Measurements from ENCODE around the gene KRT38.

Gene KRT38

DNA sequence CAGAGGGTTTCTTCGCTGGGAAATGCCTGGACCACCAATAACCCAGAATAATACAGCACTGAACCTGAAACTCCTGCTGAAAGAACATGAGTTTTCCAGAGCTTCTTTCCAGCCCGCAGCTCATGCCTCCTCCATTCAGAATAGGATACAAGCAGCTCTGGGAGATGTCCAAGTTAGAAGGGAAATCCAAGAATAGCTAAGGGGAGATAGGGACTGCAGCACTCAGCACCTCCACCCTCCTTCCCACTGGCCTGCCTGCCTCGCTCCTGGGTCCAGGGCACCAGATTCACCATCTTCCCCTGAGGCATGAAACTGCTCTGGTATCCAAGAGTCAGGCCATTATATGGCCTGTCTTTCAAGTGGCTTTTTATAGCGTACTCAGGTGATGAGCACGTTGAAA lies 47.5 kb downstream of the KRT38 start:
- no peak for DNase-seq

DNA sequence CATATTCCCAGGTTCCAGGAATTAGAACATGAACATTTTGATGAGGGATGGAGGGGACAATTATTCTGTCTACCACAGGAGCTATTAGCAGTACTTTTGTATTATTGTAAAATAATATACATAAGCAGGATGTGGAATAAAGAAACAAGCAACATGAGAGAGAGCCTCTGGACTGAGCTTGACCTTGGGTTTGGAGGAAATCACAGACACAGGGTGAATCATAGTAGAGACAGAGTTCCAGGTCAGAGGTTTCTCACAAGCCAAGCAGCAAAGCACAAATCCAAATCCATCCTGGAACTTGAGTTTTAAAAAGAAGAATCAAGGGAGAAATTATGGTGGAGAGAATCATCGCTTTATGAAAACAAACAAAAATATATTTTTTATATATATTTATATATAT lies 48.5 kb downstream of the KRT38 start:
- no peak for DNase-seq

DNA sequence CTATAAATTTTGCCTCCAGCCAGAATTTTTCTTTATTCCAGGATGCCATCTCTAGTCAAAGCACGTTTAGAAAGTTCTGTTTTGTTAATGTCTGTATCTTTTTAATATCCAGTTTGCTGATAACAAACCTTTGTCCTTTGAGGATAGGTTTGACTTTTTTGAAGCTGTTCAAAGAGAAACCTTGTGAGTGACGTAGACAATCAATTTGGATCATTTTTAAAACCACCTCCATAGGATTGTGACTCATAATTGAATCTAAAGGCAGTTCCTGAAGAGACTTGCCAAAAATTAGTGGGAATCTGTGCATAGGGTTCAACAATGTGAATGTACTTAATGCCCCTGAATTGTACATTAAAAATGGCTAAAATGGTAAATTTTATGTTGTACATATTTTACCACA lies 49.2 kb downstream of the KRT38 start:
- DNase-seq, result no peak

DNA sequence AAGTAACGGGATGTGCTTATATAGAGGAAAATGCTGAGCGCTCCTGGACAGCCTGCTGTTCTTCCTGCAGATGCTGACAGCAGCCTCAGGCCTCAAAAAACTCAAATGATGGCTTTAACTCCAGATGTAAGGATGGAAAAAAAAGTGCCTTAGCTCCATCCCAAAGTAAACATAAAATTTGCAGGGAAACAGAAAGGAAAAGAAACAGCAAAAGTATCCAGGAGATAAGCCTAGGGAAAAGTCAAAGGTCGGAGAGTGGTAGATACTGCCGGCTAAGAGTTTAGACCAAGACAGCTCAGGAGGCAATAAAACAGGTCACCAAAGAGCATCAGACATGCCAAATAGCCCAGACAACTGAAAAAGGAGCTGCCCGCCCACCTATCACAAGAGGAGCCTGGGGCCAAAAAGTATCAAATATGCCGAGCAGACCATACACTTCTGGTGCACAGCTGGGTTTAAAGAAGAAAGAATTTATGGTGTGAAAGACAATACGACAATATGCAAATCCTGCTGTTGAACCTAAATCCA lies 50.3 kb downstream of the KRT38 start:
- no peak for DNase-seq

DNA sequence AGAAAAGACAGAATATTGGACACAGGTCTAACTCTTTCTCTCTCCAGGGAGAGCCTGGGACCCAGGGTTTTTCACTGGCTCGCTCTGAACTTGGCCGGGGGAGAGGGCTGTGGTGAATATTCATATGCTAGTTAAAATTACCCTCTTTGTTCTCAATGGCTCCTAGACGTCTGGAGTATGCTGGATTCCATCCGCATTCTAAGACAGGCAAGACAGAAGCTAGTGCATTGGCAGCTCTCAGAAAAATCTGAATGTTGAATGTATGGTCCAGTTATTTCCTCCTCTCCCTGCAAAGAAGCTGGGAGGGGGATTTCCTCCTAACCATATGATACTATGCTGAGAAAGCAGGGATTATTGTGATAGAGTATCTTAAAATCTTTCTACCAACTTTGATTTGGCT lies 53.1 kb downstream of the KRT38 start:
- DNase-seq, result no peak

DNA sequence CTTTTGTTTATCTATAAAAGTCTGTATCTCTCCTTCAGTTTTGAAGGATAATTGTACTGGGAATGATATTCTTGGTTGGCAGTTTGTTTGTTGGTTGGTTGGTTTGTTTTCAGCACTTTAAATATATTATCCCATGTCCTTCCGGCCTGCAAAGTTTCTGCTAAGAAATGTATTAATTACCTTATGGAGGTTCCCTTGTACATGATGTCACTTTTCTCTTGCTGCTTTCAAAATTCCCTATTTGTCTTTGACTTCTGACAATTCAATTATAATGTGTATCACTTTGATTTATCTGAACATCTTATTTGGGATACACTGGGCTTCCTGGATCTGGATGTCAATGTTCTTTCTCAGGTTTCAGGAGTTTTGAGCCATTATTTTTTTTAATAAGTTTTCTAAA lies 54.6 kb downstream of the KRT38 start:
- DNase-seq, result no peak
